GM13976 (cell line): ENCODE data around the gene CD2AP.

Experiments used
- DNase-seq: peaks from one replicate; pipeline ENCODE4 v3.0.0; 2012; ENCODE audit warnings: low spot score
- CTCF ChIP-seq: IDR thresholded peaks from 2 replicates; pipeline ENCODE4 v1.5.1; 2012; ENCODE audit warnings: borderline replicate concordance, mild to moderate bottlenecking; ENCODE audit not compliant: insufficient read depth; ENCODE audit errors: extremely low read depth, missing control alignments, control extremely low read depth
- in situ Hi-C: fragments of 300-500 bp; cut with MboI; formaldehyde crosslinking; loops from one replicate; pipeline ENCODE4 v1.12.0; 2022; ENCODE audit warnings: low sequenced_read_pairs, mixed read lengths, inconsistent platforms; ENCODE audit not compliant: unreplicated experiment

Gene CD2AP

GRCh38 chr6:47628448-47629272 is 151.1 kb downstream of the CD2AP start:
- no peak for TF ChIP-seq CTCF
- no peak for DNase-seq
- in situ Hi-C loops: loop anchor here (10.0 to 25.0 kb wide), 2 partner anchors 109 to 214 kb away; no protein-coding TSS in a partner anchor

- no peak for TF ChIP-seq CTCF
- no peak for DNase-seq
- in situ Hi-C loops: loop anchor here (10.0 to 25.0 kb wide), 2 partner anchors 107 to 215 kb away; no protein-coding TSS in a partner anchor
Observed at GRCh38 chr6:47629954-47630353, 152.4 kb downstream of the CD2AP start.

GRCh38 chr6:47630587-47630986 is 153.0 kb downstream of the CD2AP start:
- no peak for DNase-seq
- TF ChIP-seq CTCF: no peak
- in situ Hi-C loops: loop anchor here (25.0 kb wide), 1 partner anchor 107 kb away; no protein-coding TSS in a partner anchor

GRCh38 chr6:47631269-47631772 is 153.7 kb downstream of the CD2AP start:
- in situ Hi-C loops: loop anchor here (25.0 kb wide), 1 partner anchor 106 kb away; no protein-coding TSS in a partner anchor
- TF ChIP-seq CTCF: peak; percentile 25
- DNase-seq: peak; percentile 38

- TF ChIP-seq CTCF: no peak
- DNase-seq: no peak
- in situ Hi-C loops: loop anchor here (25.0 kb wide), 1 partner anchor 106 kb away; no protein-coding TSS in a partner anchor
Observed at GRCh38 chr6:47631797-47632196, 154.2 kb downstream of the CD2AP start.

- no peak for DNase-seq
- in situ Hi-C loops: loop anchor here (25.0 kb wide), 1 partner anchor 104 kb away; no protein-coding TSS in a partner anchor
- TF ChIP-seq CTCF: no peak
Observed at GRCh38 chr6:47633141-47633540, 155.6 kb downstream of the CD2AP start.
